ENCODE data around the gene KCNS1. TPM values are rescaled to one million over a fixed set of nuclear protein-coding genes. Genes with fewer than 3 reads are reported as not detected.

KCNS1 gene
- total RNA-seq, 1 experiment from 2014 or later, result not detected

DNA sequence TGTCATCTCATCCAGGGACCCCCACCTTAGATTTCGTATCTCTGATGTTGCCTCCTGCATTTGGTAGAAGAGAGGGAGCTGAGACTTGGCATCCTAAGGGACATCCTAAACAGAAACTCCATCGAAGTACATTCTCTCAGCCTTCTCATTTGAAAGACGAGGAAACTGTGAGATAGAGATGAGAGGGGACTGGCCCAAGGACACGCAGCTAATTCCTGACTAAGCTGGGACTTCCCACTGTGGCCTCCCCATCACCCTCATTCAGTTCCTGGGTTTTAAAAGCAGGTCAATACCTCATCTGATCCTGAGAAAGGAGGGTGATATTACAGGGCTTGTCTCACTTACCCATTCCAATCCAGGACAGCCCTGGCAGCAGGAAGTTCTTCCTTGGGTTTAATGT, 14.9 kb upstream of the KCNS1 start:
- Histone ChIP-seq H3K27ac (ENCODE audit: low read length) (no peak overlapping the region), H3K4me3 (ENCODE audit: low read length) (no peak overlapping the region), H3K9me3 (ENCODE audit: low read length) (no peaks in the 10 kb centered on the region), H3K9ac (ENCODE audit: low read length) (no peak overlapping the region), H3K4me1 (ENCODE audit: insufficient read depth, low read length) (no peaks in the 10 kb centered on the region), H3K36me3 (ENCODE audit: low read depth, low read length) (no peaks in the 10 kb centered on the region), H3K79me2 (ENCODE audit: low read length) (no peaks in the 10 kb centered on the region), H2AFZ (ENCODE audit: low read length) (no peak overlapping the region), H3F3A (ENCODE audit: low read length, unreplicated experiment) (no peaks in the 10 kb centered on the region), H3K4me2 (ENCODE audit: low read length) (no peak overlapping the region), H3K27me3 (ENCODE audit: low read length) (no peaks in the 10 kb centered on the region), H3K9me2 (replicated peaks; ENCODE audit: low read length) (no peaks in the 10 kb centered on the region), H4K20me1 (ENCODE audit: low read length) (no peaks in the 10 kb centered on the region)
- no peak for TF ChIP-seq EZH2 (IDR thresholded peaks at IDR 0.05; ENCODE audit: low read length, unreplicated experiment)
- TF ChIP-seq EZH2phosphoT487 (IDR thresholded peaks at IDR 0.05; ENCODE audit: borderline replicate concordance, low read length), result no peak
- TF ChIP-seq, protein P1, sequence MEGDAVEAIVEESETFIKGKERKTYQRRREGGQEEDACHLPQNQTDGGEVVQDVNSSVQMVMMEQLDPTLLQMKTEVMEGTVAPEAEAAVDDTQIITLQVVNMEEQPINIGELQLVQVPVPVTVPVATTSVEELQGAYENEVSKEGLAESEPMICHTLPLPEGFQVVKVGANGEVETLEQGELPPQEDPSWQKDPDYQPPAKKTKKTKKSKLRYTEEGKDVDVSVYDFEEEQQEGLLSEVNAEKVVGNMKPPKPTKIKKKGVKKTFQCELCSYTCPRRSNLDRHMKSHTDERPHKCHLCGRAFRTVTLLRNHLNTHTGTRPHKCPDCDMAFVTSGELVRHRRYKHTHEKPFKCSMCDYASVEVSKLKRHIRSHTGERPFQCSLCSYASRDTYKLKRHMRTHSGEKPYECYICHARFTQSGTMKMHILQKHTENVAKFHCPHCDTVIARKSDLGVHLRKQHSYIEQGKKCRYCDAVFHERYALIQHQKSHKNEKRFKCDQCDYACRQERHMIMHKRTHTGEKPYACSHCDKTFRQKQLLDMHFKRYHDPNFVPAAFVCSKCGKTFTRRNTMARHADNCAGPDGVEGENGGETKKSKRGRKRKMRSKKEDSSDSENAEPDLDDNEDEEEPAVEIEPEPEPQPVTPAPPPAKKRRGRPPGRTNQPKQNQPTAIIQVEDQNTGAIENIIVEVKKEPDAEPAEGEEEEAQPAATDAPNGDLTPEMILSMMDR (conservative IDR thresholded peaks at IDR 0.05; ENCODE audit: low read depth, low read length), result no peak
- ChIA-PET POLR2A (ENCODE audit: unreplicated experiment) (no interaction called here), CTCF (interaction anchor here (0.7 to 1.0 kb wide), 2 partner anchors 23 to 823 kb away, joined by 4 to 13 read pairs; no protein-coding TSS in a partner anchor)
- no peak for DNase-seq
- ATAC-seq, result no peak
- BruUV-seq (replicated peaks), result no TSS peak
- intact Hi-C loops (cut with micrococcal nuclease), result no loop called here

DNA sequence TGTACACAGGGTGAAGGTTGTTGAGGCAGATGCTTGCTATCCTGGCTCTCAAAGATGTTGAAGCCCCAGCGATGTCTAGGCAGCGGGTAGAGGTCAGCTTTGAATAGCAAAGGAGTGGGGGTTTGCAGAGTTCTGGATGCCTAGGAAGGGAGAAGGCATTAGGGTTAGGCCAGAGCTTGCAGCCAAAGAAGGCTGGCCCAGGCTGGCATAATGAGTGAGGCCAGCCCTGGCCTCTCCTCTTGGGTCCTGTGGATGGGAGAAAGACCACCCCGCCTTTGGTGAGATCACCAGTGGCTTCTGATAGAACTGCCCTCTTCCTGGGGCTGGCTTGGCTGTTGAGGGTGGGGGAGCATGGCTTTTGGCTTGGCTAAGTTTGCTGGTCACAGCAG, 14.5 kb upstream of the KCNS1 start:
- Histone ChIP-seq H3K4me1 (ENCODE audit: insufficient read depth, low read length) (no peaks in the 10 kb centered on the region), H3F3A (ENCODE audit: low read length, unreplicated experiment) (no peaks in the 10 kb centered on the region), H2AFZ (ENCODE audit: low read length) (no peak overlapping the region), H4K20me1 (ENCODE audit: low read length) (no peaks in the 10 kb centered on the region), H3K79me2 (ENCODE audit: low read length) (no peaks in the 10 kb centered on the region), H3K9me3 (ENCODE audit: low read length) (no peaks in the 10 kb centered on the region), H3K9ac (ENCODE audit: low read length) (no peak overlapping the region), H3K36me3 (ENCODE audit: low read depth, low read length) (no peaks in the 10 kb centered on the region), H3K4me2 (ENCODE audit: low read length) (no peak overlapping the region), H3K4me3 (ENCODE audit: low read length) (no peak overlapping the region), H3K9me2 (replicated peaks; ENCODE audit: low read length) (no peaks in the 10 kb centered on the region), H3K27ac (ENCODE audit: low read length) (no peak overlapping the region), H3K27me3 (ENCODE audit: low read length) (no peaks in the 10 kb centered on the region)
- TF ChIP-seq, protein P1 (conservative IDR thresholded peaks at IDR 0.05; ENCODE audit: low read depth, low read length), result no peak
- TF ChIP-seq EZH2 (IDR thresholded peaks at IDR 0.05; ENCODE audit: low read length, unreplicated experiment) (no peak), EZH2phosphoT487 (IDR thresholded peaks at IDR 0.05; ENCODE audit: borderline replicate concordance, low read length) (no peak)
- DNase-seq (no peak), ATAC-seq (no peak)
- ChIA-PET CTCF (interaction anchor here (0.7 to 1.0 kb wide), 2 partner anchors 23 to 822 kb away, joined by 4 to 13 read pairs; no protein-coding TSS in a partner anchor), POLR2A (ENCODE audit: unreplicated experiment) (no interaction called here)
- intact Hi-C loops (cut with micrococcal nuclease), result no loop called here
- no TSS peak for BruUV-seq (replicated peaks)

DNA sequence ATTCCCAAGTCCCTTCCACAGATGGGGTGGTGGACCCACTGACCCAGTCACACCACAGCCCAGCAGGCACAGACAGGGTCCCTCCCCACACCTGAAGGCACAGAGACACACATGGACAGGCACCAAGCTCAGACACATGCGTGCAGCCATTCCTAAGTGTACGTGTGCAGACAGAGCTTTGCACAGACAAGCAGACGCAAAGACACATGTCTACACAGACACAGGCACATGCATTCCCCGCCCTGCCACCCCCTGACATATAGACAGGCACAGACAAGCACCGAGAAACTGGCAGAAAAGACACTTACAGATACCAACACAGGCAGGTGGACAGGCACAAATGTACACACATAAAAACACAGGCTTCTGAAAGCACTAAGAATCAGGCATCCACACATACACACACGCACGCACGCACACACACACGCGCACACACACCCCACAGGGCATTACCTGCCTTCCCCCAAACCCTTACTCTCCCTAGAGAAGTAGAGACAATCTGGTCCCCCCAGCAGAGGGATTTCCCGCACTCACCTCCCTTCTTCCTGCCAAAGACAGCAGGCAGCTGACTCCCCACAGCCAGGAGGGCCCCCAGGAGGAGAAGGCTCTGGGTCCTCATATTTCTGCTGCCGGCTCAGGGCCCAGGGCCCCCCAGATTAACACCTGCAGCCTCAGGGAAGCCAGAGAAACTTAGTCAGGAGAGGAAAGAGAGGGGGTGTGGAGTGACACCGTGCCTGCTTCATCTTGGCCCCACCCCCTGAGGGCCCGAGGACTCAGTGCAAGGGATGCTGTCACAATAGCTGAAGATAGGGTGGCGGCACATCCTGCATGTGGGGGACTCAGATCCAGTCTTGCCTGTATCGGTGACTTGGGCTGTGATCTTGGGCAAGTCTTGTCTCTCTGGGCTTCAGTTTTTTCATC, 13.8 kb upstream of the KCNS1 start, which contains the start of gene WFDC5:
Gene WFDC5 (minus strand): TSS at position 710 of the 921 bp plus-strand sequence. CDS start 91 bp downstream, at position 619.
- no peaks in the 10 kb centered on the region for H3K9me2 ChIP-seq (replicated peaks; ENCODE audit: low read length)
- ATAC-seq (no peak; the same call in 1 of the 2 replicates), DNase-seq (no peak)
- H3F3A ChIP-seq (ENCODE audit: low read length, unreplicated experiment), result no peaks in the 10 kb centered on the region
- no peak within 1 kb of the TSS for H3K4me2 ChIP-seq (ENCODE audit: low read length)
- H2AFZ ChIP-seq (ENCODE audit: low read length), result no peak within 1 kb of the TSS
- no peaks in the 10 kb centered on the region for H3K36me3 ChIP-seq (ENCODE audit: low read depth, low read length)
- CTCF ChIA-PET, result no interaction called here
- BruUV-seq (replicated peaks), result no TSS peak
- intact Hi-C loops (cut with micrococcal nuclease), result no loop called here
- no peaks in the 10 kb centered on the region for H3K27me3 ChIP-seq (ENCODE audit: low read length)
- no peak within 1 kb of the TSS for H3K4me3 ChIP-seq (ENCODE audit: low read length)
- POLR2A ChIA-PET (ENCODE audit: unreplicated experiment), result no interaction called here
- H3K9me3 ChIP-seq (ENCODE audit: low read length), result no peaks in the 10 kb centered on the region
- no peak within 1 kb of the TSS for H3K27ac ChIP-seq (ENCODE audit: low read length)
- TF ChIP-seq, protein P1 (conservative IDR thresholded peaks at IDR 0.05; ENCODE audit: low read depth, low read length), result no peak
- TF ChIP-seq EZH2 (IDR thresholded peaks at IDR 0.05; ENCODE audit: low read length, unreplicated experiment) (no peak), EZH2phosphoT487 (IDR thresholded peaks at IDR 0.05; ENCODE audit: borderline replicate concordance, low read length) (no peak)
- no peaks in the 10 kb centered on the region for H4K20me1 ChIP-seq (ENCODE audit: low read length)
- H3K4me1 ChIP-seq (ENCODE audit: insufficient read depth, low read length), result no peaks in the 10 kb centered on the region
- H3K79me2 ChIP-seq (ENCODE audit: low read length), result no peaks in the 10 kb centered on the region
- no peak within 1 kb of the TSS for H3K9ac ChIP-seq (ENCODE audit: low read length)
